K562 (cell line): ENCODE data around the gene MMS22L. TPM values are rescaled to one million over a fixed set of nuclear protein-coding genes. Genes with fewer than 3 reads are reported as not detected.

Source experiments
- HDAC6 ChIP-seq: IDR thresholded peaks from 2 replicates; pipeline ENCODE4 v1.6.1; 2012; ENCODE audit warnings: low read depth, mild to moderate bottlenecking, control low read depth, inconsistent platforms, low read length, moderate library complexity
- MAFG ChIP-seq: fragments of 450-650 bp; conservative IDR thresholded peaks from 2 replicates; pipeline ENCODE4 v1.6.1; 2016; ENCODE audit warnings: missing genetic modification characterization, missing compliant biosample characterization
- SLC30A9 ChIP-seq: fragments of 250-450 bp; sonication (Bioruptor Pico); IDR thresholded peaks from 2 replicates; pipeline ENCODE4 v1.8.0; 2022; ENCODE audit warnings: mild to moderate bottlenecking, moderate library complexity
- SPI1 ChIP-seq: IDR thresholded peaks from 2 replicates; pipeline ENCODE4 v1.6.1; 2011; ENCODE audit warnings: low read depth, low read length, control low read depth, borderline replicate concordance
- ZNF133 ChIP-seq: fragments of 250-450 bp; sonication (Bioruptor Pico); IDR thresholded peaks from 2 replicates; pipeline ENCODE4 v1.4.0; 2020; ENCODE audit warnings: mild to moderate bottlenecking
- ZNF778 ChIP-seq: fragments of 450-650 bp; formaldehyde crosslinking; IDR thresholded peaks from 2 replicates; pipeline ENCODE4 v1.4.0; 2020; ENCODE audit warnings: mild to moderate bottlenecking, moderate library complexity
- polyA plus RNA-seq, 8 experiments: library from polyadenylated mRNA; depleted of rRNA in 4 of 8; stranded (reverse) in 5 of 8; unstranded in 3 of 8; fragments of >200 nt; fragmentation: Nextera tagmentation in 2 of 8; fragmentation: Illumina TruSeq in 1 of 8; extraction: Ambion mirVana in 2 of 8; extraction: Trizol in 1 of 8; gene quantifications; 2 replicates each; pipeline versions ENCODE4 v1.2.1 to v1.2.3, GENCODE V29; 2011 to 2014; ENCODE audit warnings: inconsistent platforms in 1 of 8, missing spikeins in 1 of 8
- total RNA-seq, 7 experiments: library from RNA; depleted of rRNA in 6 of 7; stranded (reverse); fragments of >200 nt in 6 of 7; fragmentation: Illumina TruSeq in 2 of 7; extraction: Trizol in 2 of 7; gene quantifications; 2 replicates each; pipeline versions ENCODE4 v1.2.1 to v1.2.3, GENCODE V29; 2011 to 2021; ENCODE audit warnings: low replicate concordance in 1 of 7
- TF ChIP-seq, protein P1 (sequence below): fragments of 450-650 bp; IDR thresholded peaks from 2 replicates; pipeline ENCODE4 v1.6.1; 2017; ENCODE audit warnings: antibody characterized with exemption, mild to moderate bottlenecking
- TF ChIP-seq, protein P2 (sequence below): fragments of 250-450 bp; sonication (Bioruptor Pico); IDR thresholded peaks from 2 replicates; pipeline ENCODE4 v1.4.0; 2020; ENCODE audit warnings: mild to moderate bottlenecking, moderate library complexity, borderline replicate concordance

MMS22L gene
- total and polyA plus RNA-seq, 9 of the 15 experiments (the other 6 are each of a cell fraction or from before 2014, with no cell fraction given) = 13.0 to 59.5 (median 26.9) TPM

DNA sequence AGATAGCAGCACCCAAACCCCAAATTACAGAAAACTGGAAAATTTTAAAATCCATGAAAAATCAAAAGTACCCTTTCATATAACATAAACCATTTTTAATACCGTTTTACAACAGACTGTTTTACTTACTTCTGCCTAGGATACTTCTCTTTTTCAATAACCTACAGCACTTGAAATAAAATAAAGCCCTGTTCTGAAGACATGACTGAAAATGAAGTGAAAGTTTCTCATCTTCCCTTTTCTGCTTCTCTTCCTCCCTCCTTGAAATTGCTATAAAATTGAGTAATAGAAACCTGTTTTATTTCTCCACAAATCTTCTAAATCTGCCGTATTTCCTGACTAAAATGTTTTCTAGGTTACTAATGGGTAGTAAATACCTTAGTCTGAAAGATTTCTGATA, 20.3 kb downstream of the MMS22L start (continued):
- TF ChIP-seq, protein P1, sequence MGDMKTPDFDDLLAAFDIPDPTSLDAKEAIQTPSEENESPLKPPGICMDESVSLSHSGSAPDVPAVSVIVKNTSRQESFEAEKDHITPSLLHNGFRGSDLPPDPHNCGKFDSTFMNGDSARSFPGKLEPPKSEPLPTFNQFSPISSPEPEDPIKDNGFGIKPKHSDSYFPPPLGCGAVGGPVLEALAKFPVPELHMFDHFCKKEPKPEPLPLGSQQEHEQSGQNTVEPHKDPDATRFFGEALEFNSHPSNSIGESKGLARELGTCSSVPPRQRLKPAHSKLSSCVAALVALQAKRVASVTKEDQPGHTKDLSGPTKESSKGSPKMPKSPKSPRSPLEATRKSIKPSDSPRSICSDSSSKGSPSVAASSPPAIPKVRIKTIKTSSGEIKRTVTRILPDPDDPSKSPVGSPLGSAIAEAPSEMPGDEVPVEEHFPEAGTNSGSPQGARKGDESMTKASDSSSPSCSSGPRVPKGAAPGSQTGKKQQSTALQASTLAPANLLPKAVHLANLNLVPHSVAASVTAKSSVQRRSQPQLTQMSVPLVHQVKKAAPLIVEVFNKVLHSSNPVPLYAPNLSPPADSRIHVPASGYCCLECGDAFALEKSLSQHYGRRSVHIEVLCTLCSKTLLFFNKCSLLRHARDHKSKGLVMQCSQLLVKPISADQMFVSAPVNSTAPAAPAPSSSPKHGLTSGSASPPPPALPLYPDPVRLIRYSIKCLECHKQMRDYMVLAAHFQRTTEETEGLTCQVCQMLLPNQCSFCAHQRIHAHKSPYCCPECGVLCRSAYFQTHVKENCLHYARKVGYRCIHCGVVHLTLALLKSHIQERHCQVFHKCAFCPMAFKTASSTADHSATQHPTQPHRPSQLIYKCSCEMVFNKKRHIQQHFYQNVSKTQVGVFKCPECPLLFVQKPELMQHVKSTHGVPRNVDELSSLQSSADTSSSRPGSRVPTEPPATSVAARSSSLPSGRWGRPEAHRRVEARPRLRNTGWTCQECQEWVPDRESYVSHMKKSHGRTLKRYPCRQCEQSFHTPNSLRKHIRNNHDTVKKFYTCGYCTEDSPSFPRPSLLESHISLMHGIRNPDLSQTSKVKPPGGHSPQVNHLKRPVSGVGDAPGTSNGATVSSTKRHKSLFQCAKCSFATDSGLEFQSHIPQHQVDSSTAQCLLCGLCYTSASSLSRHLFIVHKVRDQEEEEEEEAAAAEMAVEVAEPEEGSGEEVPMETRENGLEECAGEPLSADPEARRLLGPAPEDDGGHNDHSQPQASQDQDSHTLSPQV = no peak
- TF ChIP-seq SLC30A9 (CRISPR knock-in tag) (no peak), ZNF778 (CRISPR knock-in tag) (no peak), MAFG (no peak), HDAC6 (no peak), SPI1 (no peak), ZNF133 (CRISPR knock-in tag) (no peak)
- TF ChIP-seq, protein P2, sequence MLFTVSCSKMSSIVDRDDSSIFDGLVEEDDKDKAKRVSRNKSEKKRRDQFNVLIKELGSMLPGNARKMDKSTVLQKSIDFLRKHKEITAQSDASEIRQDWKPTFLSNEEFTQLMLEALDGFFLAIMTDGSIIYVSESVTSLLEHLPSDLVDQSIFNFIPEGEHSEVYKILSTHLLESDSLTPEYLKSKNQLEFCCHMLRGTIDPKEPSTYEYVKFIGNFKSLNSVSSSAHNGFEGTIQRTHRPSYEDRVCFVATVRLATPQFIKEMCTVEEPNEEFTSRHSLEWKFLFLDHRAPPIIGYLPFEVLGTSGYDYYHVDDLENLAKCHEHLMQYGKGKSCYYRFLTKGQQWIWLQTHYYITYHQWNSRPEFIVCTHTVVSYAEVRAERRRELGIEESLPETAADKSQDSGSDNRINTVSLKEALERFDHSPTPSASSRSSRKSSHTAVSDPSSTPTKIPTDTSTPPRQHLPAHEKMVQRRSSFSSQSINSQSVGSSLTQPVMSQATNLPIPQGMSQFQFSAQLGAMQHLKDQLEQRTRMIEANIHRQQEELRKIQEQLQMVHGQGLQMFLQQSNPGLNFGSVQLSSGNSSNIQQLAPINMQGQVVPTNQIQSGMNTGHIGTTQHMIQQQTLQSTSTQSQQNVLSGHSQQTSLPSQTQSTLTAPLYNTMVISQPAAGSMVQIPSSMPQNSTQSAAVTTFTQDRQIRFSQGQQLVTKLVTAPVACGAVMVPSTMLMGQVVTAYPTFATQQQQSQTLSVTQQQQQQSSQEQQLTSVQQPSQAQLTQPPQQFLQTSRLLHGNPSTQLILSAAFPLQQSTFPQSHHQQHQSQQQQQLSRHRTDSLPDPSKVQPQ = no peak
